Measurements from ENCODE around the gene TKTL1. TPM values are rescaled to one million over a fixed set of nuclear protein-coding genes. Genes with fewer than 3 reads are reported as not detected.
A peak's percentile ranks its signal among the peaks of the same experiment; 100 is the strongest.

TKTL1 gene
- total and polyA plus RNA-seq, 2 of the 8 experiments (the other 6 are each of a cell fraction or from before 2014, with no cell fraction given) = 0.05 TPM; not detected in 1

- Histone ChIP-seq H4K8ac (ENCODE audit: extremely low read depth, insufficient read depth, low read length) (no peak overlapping the region), H3K56ac (replicated peaks; ENCODE audit: insufficient read length, low read depth, low read length) (no peak overlapping the region), H2BK5ac (ENCODE audit: low read depth, low read length) (no peak overlapping the region), H4K20me1 (replicated peaks in 1 of 2; ENCODE audit: control insufficient read depth in 1 of 2, insufficient read depth in 2 of 2, low read length in 2 of 2) (peaks cover 16 to 45% of the 10 kb centered on the region in 2 experiments), H2BK12ac (ENCODE audit: low read depth, low read length) (no peak overlapping the region), H3K4me1 (replicated peaks in 1 of 4; ENCODE audit: control insufficient read depth in 3 of 4, insufficient read depth in 4 of 4, low read length in 3 of 4) (no peaks in the 10 kb centered on the region), H2AFZ (ENCODE audit: low read length) (no peak overlapping the region), H3K23me2 (ENCODE audit: low read depth, low read length) (no peaks in the 10 kb centered on the region), H3K79me1 (ENCODE audit: low read depth, low read length) (no peaks in the 10 kb centered on the region; the same call in 1 of the 2 replicates), H3K4me3 (ENCODE audit: extremely low read depth in 1 of 4, insufficient read depth in 2 of 4, low read depth in 3 of 4, low read length in 4 of 4) (no peak overlapping the region), H3K9me3 (ENCODE audit: insufficient read depth in 2 of 2, low read depth in 1 of 2, low read length in 1 of 2) (no peaks in the 10 kb centered on the region), H3K79me2 (ENCODE audit: control insufficient read depth in 1 of 2, insufficient read depth in 2 of 2, low read length in 2 of 2) (peaks cover 0 to 10% of the 10 kb centered on the region in 2 experiments; a peak in 2 of 4 replicates), H4K5ac (ENCODE audit: insufficient read length, low read depth, low read length) (no peak overlapping the region), H3K9ac (replicated peaks in 1 of 4; ENCODE audit: extremely low read depth in 1 of 4, low read depth in 3 of 4, low read length in 3 of 4) (no peak overlapping the region), H3K18ac (ENCODE audit: extremely low read depth, low read length) (no peak overlapping the region), H2BK120ac (replicated peaks; ENCODE audit: low read depth, low read length) (no peak overlapping the region), H3K27me3 (replicated peaks in 1 of 4; ENCODE audit: control insufficient read depth in 3 of 4, extremely low read depth in 1 of 4, insufficient read depth in 3 of 4, low read length in 3 of 4) (no peaks in the 10 kb centered on the region), H4K91ac (replicated peaks; ENCODE audit: insufficient read length, low read length) (no peak overlapping the region), H3K36me3 (ENCODE audit: control insufficient read depth in 2 of 4, insufficient read depth in 4 of 4, low read length in 3 of 4) (peaks cover 37 to 94% (median 73%) of the 10 kb centered on the region in 4 experiments), H3K4me2 (ENCODE audit: insufficient read depth in 1 of 2, low read depth in 2 of 2, low read length in 2 of 2) (no peak overlapping the region), H3K14ac (ENCODE audit: insufficient read length) (no peak overlapping the region), H2AK5ac (ENCODE audit: low read depth, low read length) (no peak overlapping the region), H3K4ac (replicated peaks; ENCODE audit: insufficient read length, low read depth, low read length) (no peak overlapping the region), H3K27ac (ENCODE audit: low read depth, low read length) (no peak overlapping the region), H2BK20ac (ENCODE audit: low read length) (no peak overlapping the region), H3K23ac (ENCODE audit: insufficient read length) (no peak overlapping the region), H2BK15ac (ENCODE audit: low read length) (no peak overlapping the region)
- CTCF ChIA-PET (ENCODE audit: partially characterized antibody) = no interaction called here
- FAIRE-seq (no peak), DNase-seq (ENCODE audit: low read depth in 1 of 2, low spot score in 2 of 2) (no peak)
- 100% methylated on average over 11 of the region's 34 CpGs; no CpG with 5 or more reads in 1 of the 2 experiments for WGBS, 2 experiments (ENCODE audit: extremely low coverage in 1 of 2, insufficient coverage in 1 of 2, insufficient read length in 1 of 2, insufficient replicate concordance in 2 of 2, low coverage in 1 of 2, low lambda C conversion rate in 2 of 2, missing lambda C conversion rate in 1 of 2)
- POLR2A ChIA-PET (ENCODE audit: partially characterized antibody) = interaction anchor here (0.7 to 15.6 kb wide), 4 partner anchors 5 to 170 kb away, joined by 3 to 348 read pairs (median 176); no protein-coding TSS in a partner anchor
- TF ChIP-seq HDAC6 (IDR thresholded peaks at IDR 0.05; ENCODE audit: low read depth, low read length) = no peak
- TF ChIP-seq RFX5 (IDR thresholded peaks at IDR 0.05; ENCODE audit: borderline replicate concordance, low read depth, low read length) = no peak
- peak in 1 of 2 experiments; percentile 29; a peak in 2 of 3 replicates for TF ChIP-seq POLR2A (IDR thresholded peaks at IDR 0.05; ENCODE audit: control extremely low read depth in 1 of 2, low read depth in 2 of 2, low read length in 2 of 2)
Measured at GRCh38 chrX:154360155-154360713, 64.6 kb downstream of the TKTL1 start.
